ENCODE data around the gene NREP. TPM values are rescaled to one million over a fixed set of nuclear protein-coding genes. Genes with fewer than 3 reads are reported as not detected.

Gene NREP
- total and polyA plus RNA-seq, 2 donors (not counting 3 experiments of a cell fraction or from before 2014, with no cell fraction given): 96.7 to 112 TPM

GRCh38 chr5:111738118-111738517, 18.9 kb downstream of the NREP start:
- H2AFZ ChIP-seq (ENCODE audit: low read depth, low read length): no peak overlapping the region
- no peaks in the 10 kb centered on the region for H4K20me1 ChIP-seq (replicated peaks; ENCODE audit: control insufficient read depth, extremely low read depth, insufficient read depth, low read length)
- H3K79me2 ChIP-seq (ENCODE audit: control insufficient read depth, insufficient read depth, low read length): peaks cover 10% of the 10 kb centered on the region
- dilution Hi-C loops (cut with MboI; ENCODE audit: extremely low pct_ligation_motif_present, low sequenced_read_pairs) (no loop called here), intact Hi-C loops (cut with micrococcal nuclease) (no loop called here)
- no peak overlapping the region for H3K4me2 ChIP-seq (ENCODE audit: insufficient read depth, low read length)
- H3K36me3 ChIP-seq (ENCODE audit: control insufficient read depth in 2 of 2, extremely low read depth in 1 of 2, insufficient read depth in 2 of 2, low read length in 2 of 2): peaks cover 6% of the 10 kb centered on the region in 2 experiments
- no peaks in the 10 kb centered on the region for H3K9me3 ChIP-seq (replicated peaks; ENCODE audit: control insufficient read depth, insufficient read depth, low read length)
- no TSS peak for BruUV-seq (replicated peaks)
- ChIA-PET POLR2A (no interaction called here), CTCF (no interaction called here)
- H3K4me1 ChIP-seq (ENCODE audit: control insufficient read depth, extremely low read depth, insufficient read depth, low read length): peaks cover 6% of the 10 kb centered on the region
- DNase-seq (ENCODE audit: low read depth, low spot score): no peak
- H3K9me1 ChIP-seq (replicated peaks; ENCODE audit: control insufficient read depth, extremely low read depth, insufficient read depth, low read length): no peaks in the 10 kb centered on the region
- H3K27ac ChIP-seq (ENCODE audit: insufficient read depth, low read depth, low read length): no peak overlapping the region
- H3K9ac ChIP-seq (replicated peaks; ENCODE audit: extremely low read depth, insufficient read depth, low read length): no peak overlapping the region
- no peak overlapping the region for H3K4me3 ChIP-seq (replicated peaks in 1 of 3; ENCODE audit: insufficient read depth in 1 of 3, low read depth in 1 of 3, low read length in 3 of 3)
- no peak for TF ChIP-seq FOS (IDR thresholded peaks at IDR 0.05; ENCODE audit: borderline replicate concordance, insufficient read depth, low read length)
- no peak for TF ChIP-seq GATA2 (IDR thresholded peaks at IDR 0.05; ENCODE audit: insufficient read depth, insufficient read length, low read depth, low read length)
- no peak for TF ChIP-seq MYC (IDR thresholded peaks at IDR 0.05; ENCODE audit: low read depth, low read length)
- no peak for TF ChIP-seq POLR2A (IDR thresholded peaks at IDR 0.05; ENCODE audit: low read depth, low read length)
- no peak for TF ChIP-seq POLR2AphosphoS5 (IDR thresholded peaks at IDR 0.05; ENCODE audit: insufficient read depth, low read depth, low read length)
- no peak for TF ChIP-seq EZH2 (IDR thresholded peaks at IDR 0.05; ENCODE audit: borderline replicate concordance, low read depth, low read length, severe bottlenecking)
- no peak for TF ChIP-seq MAX (IDR thresholded peaks at IDR 0.05; ENCODE audit: insufficient read depth, insufficient read length)
- TF ChIP-seq CTCF (IDR thresholded peaks at IDR 0.05; ENCODE audit: extremely low read depth in 1 of 2, insufficient read depth in 1 of 2, low read depth in 1 of 2, low read length in 2 of 2): no peak
- no peak for TF ChIP-seq JUN (IDR thresholded peaks at IDR 0.05; ENCODE audit: borderline replicate concordance, insufficient read depth, insufficient read length, low read depth)
- H3K27me3 ChIP-seq (ENCODE audit: control insufficient read depth in 2 of 2, insufficient read depth in 2 of 2, low read length in 2 of 2): no peaks in the 10 kb centered on the region
- no peak for FAIRE-seq

All from endothelial cell of umbilical vein (primary cell).